Astrocyte (in vitro differentiated cells and primary cell): ENCODE data around the gene MORN3. TPM values are rescaled to one million over a fixed set of nuclear protein-coding genes. Genes with fewer than 3 reads are reported as not detected.
"Not testable (repeated sequence)": the region's sequence is repeated elsewhere in the genome, so short reads cannot be mapped to it uniquely, and the experiment has no call there.

Experiments used
- DNase-seq: peaks from one replicate; pipeline ENCODE4 v3.0.0-alpha.2; 2010; ENCODE audit warnings: low read depth
- FAIRE-seq: peaks from 2 replicates; lab custom pipeline; 2011; peaks lifted over from hg19 to GRCh38; lab: Jason Lieb, UNC
- H2AFZ ChIP-seq: 2 replicates; pipeline ENCODE4 v1.6.0; 2012; ENCODE audit warnings: low read depth, low read length, inconsistent platforms
- H3K27ac ChIP-seq: 2 replicates; pipeline ENCODE4 v1.5.1; 2011; ENCODE audit warnings: low read depth, low read length, inconsistent platforms
- H3K27me3 ChIP-seq: 2 replicates; pipeline ENCODE4 v1.6.0; 2011; ENCODE audit warnings: low read length, inconsistent platforms; ENCODE audit not compliant: insufficient read depth
- H3K36me3 ChIP-seq: 2 replicates; pipeline ENCODE4 v1.5.1; 2011; ENCODE audit warnings: low read length, inconsistent platforms; ENCODE audit not compliant: insufficient read depth
- H3K4me1 ChIP-seq: 2 replicates; pipeline ENCODE4 v1.5.1; 2011; ENCODE audit warnings: low read length, inconsistent platforms; ENCODE audit not compliant: insufficient read depth
- H3K4me2 ChIP-seq: 2 replicates; pipeline ENCODE4 v1.6.0; 2012; ENCODE audit warnings: low read length, inconsistent platforms
- H3K4me3 ChIP-seq: 2 replicates; pipeline ENCODE4 v1.5.1; 2011; ENCODE audit warnings: low read depth, mild to moderate bottlenecking, low read length, inconsistent platforms; ENCODE audit not compliant: insufficient read depth
- H3K79me2 ChIP-seq: 2 replicates; pipeline ENCODE4 v1.6.0; 2012; ENCODE audit warnings: mild to moderate bottlenecking, low read length, inconsistent platforms; ENCODE audit not compliant: insufficient read depth
- H3K9ac ChIP-seq: 2 replicates; pipeline ENCODE4 v1.6.0; 2012; ENCODE audit warnings: mild to moderate bottlenecking, low read length, inconsistent platforms
- H3K9me3 ChIP-seq: 2 replicates; pipeline ENCODE4 v1.5.1; 2012; ENCODE audit warnings: low read depth, mild to moderate bottlenecking, low read length, inconsistent platforms; ENCODE audit not compliant: insufficient read depth
- H4K20me1 ChIP-seq: 2 replicates; pipeline ENCODE4 v1.6.0; 2012; ENCODE audit warnings: low read length, inconsistent platforms; ENCODE audit not compliant: insufficient read depth
- H3K27ac Mint-ChIP-seq: one replicate; pipeline ENCODE4 v1.8.0; 2021; ENCODE audit warnings: mild to moderate bottlenecking, mixed read lengths; ENCODE audit not compliant: unreplicated experiment
- H3K27me3 Mint-ChIP-seq: one replicate; pipeline ENCODE4 v1.8.0; 2021; ENCODE audit warnings: low read depth, mixed read lengths; ENCODE audit not compliant: unreplicated experiment
- H3K36me3 Mint-ChIP-seq: one replicate; pipeline ENCODE4 v1.8.0; 2021; ENCODE audit warnings: low read depth, mixed read lengths; ENCODE audit not compliant: unreplicated experiment
- H3K4me1 Mint-ChIP-seq: one replicate; pipeline ENCODE4 v1.8.0; 2021; ENCODE audit warnings: low read depth, mixed read lengths; ENCODE audit not compliant: unreplicated experiment
- H3K4me3 Mint-ChIP-seq: one replicate; pipeline ENCODE4 v1.8.0; 2021; ENCODE audit warnings: mild to moderate bottlenecking, moderate library complexity, mixed read lengths; ENCODE audit not compliant: unreplicated experiment
- H3K9me3 Mint-ChIP-seq: one replicate; pipeline ENCODE4 v1.8.0; 2021; ENCODE audit warnings: mild to moderate bottlenecking, mixed read lengths; ENCODE audit not compliant: unreplicated experiment
- CTCF ChIP-seq: IDR thresholded peaks from 2 replicates; pipeline ENCODE4 v1.5.1; 2011; ENCODE audit warnings: low read depth, mild to moderate bottlenecking, inconsistent platforms, low read length, moderate library complexity; ENCODE audit not compliant: insufficient read depth
- EZH2 ChIP-seq: IDR thresholded peaks from 2 replicates; pipeline ENCODE4 v1.6.1; 2012; ENCODE audit warnings: mild to moderate bottlenecking, low read length, inconsistent platforms; ENCODE audit not compliant: insufficient read depth
- total RNA-seq: library from RNA; stranded (reverse); gene quantifications from 2 replicates; pipeline ENCODE4 v1.2.1, GENCODE V29; 2021

The MORN3 gene
- total RNA-seq, 1 donor from 2014 or later: 0.36 TPM

- Histone ChIP-seq H4K20me1 (no peaks in the 10 kb centered on the region), H3K9ac (no peak overlapping the region), H3K79me2 (no peaks in the 10 kb centered on the region), H3K9me3 (no peaks in the 10 kb centered on the region), H3K4me3 (no peak overlapping the region), H3K4me2 (no peak overlapping the region), H2AFZ (no peak overlapping the region), H3K27ac (no peak overlapping the region), H3K27me3 (no peaks in the 10 kb centered on the region), H3K36me3 (no peaks in the 10 kb centered on the region), H3K4me1 (peaks cover 5% of the 10 kb centered on the region)
- DNase-seq: no peak
- Mint-ChIP-seq H3K36me3 (no peaks in the 10 kb centered on the region), H3K27me3 (peaks cover 2% of the 10 kb centered on the region), H3K4me1 (no peaks in the 10 kb centered on the region), H3K27ac (no peak overlapping the region), H3K4me3 (no peak overlapping the region), H3K9me3 (no peaks in the 10 kb centered on the region)
- TF ChIP-seq CTCF: no peak
- no peak for FAIRE-seq
Measured at GRCh38 chr12:121693155-121693687, 23.8 kb upstream of the MORN3 start.

GRCh38 chr12:121692744-121693143, 23.3 kb upstream of the MORN3 start:
- not testable (repeated sequence) for H3K4me3 ChIP-seq, H3K27me3 ChIP-seq, H3K79me2 ChIP-seq, H4K20me1 ChIP-seq, FAIRE-seq, H2AFZ ChIP-seq, H3K27ac ChIP-seq, H3K9me3 ChIP-seq, H3K4me1 Mint-ChIP-seq, H3K4me2 ChIP-seq, H3K36me3 Mint-ChIP-seq, DNase-seq, H3K4me1 ChIP-seq, H3K9me3 Mint-ChIP-seq, H3K9ac ChIP-seq, H3K27ac Mint-ChIP-seq, H3K36me3 ChIP-seq, H3K27me3 Mint-ChIP-seq, H3K4me3 Mint-ChIP-seq

- Mint-ChIP-seq H3K4me3 (no peak overlapping the region), H3K27ac (no peak overlapping the region)
Measured at GRCh38 chr12:121689430-121689829, 20.0 kb upstream of the MORN3 start.

More at GRCh38 chr12:121689430-121689829, 20.0 kb upstream of the MORN3 start:
- no peak overlapping the region for H2AFZ ChIP-seq
- DNase-seq (no peak), FAIRE-seq (no peak)
- H3K4me1 ChIP-seq: peaks cover 5% of the 10 kb centered on the region
- no peak overlapping the region for H3K4me3 ChIP-seq
- no peaks in the 10 kb centered on the region for H3K9me3 ChIP-seq
- no peaks in the 10 kb centered on the region for H3K79me2 ChIP-seq
- H3K4me2 ChIP-seq: no peak overlapping the region
- Mint-ChIP-seq H3K4me1 (no peaks in the 10 kb centered on the region), H3K36me3 (no peaks in the 10 kb centered on the region), H3K9me3 (no peaks in the 10 kb centered on the region), H3K27me3 (peaks cover 2% of the 10 kb centered on the region)
- H3K9ac ChIP-seq: no peak overlapping the region
- no peaks in the 10 kb centered on the region for H4K20me1 ChIP-seq
- H3K27me3 ChIP-seq: no peaks in the 10 kb centered on the region
- H3K36me3 ChIP-seq: no peaks in the 10 kb centered on the region
- no peak overlapping the region for H3K27ac ChIP-seq
- TF ChIP-seq CTCF (no peak), EZH2 (no peak)
